ENCODE measurements around the gene LGR6. TPM values are rescaled to one million over a fixed set of nuclear protein-coding genes. Genes with fewer than 3 reads are reported as not detected.

Gene LGR6
- total RNA-seq, 1 experiment from 2014 or later, result not detected

DNA sequence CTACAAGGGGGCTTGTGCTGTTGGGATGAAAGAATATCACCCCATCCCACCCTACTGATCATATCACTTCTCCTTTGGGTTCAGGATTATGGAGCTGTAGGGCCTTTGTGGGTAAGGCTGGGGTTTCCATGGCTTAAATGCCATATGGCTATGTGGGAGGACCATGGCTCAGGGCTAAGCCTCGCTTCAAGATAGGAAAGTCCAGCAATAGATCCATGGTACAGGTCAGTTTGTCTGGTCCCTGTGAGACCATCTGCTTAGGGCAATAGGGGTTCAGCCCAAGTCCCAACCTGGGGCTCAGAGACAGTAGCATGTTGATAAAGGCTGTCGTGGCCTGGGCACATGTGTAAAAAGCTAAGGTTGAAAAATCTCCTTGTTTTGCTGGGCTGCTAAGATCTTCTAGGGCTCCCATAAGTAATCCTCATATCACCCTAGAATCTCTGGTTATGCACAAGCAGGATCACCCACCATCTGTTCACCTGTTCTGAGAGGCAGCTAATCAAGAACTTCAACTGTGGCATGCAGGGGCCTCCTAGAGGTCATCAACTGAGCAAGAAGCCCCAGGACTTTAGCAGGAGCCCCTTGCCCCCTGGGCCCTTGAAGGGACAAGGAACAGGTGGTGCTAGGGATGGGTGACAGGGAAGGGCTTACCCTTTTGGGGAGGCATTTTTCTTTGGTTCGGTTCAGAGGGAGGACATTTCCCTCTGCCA lies 81.6 kb downstream of the LGR6 start:
- in situ Hi-C loops (cut with HindIII; ENCODE audit: low sequenced_read_pairs), result no loop called here
- DNase-seq (ENCODE audit: low spot score), result no peak

DNA sequence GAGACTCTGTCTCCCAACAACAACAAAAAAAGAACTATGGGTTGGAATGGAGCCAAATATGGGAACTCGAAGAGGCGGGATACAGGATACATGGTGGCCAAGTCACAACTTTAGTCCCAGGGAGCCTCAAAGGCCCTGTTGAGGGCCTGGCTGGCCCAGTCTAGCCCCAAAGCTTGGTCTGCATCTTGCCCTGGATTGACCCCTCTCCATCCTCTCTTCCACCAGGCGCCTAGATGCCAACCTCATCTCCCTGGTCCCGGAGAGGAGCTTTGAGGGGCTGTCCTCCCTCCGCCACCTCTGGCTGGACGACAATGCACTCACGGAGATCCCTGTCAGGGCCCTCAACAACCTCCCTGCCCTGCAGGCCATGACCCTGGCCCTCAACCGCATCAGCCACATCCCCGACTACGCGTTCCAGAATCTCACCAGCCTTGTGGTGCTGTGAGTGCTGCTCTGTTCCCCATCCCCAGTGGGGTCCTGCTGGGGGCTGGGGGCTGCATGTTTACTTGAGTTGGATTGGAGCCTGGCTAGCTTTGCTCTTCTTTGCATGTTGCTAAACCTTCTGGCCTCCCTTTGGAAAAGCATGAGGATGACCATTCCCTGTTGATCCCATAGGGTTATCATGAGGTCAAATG lies 82.6 kb downstream of the LGR6 start:
- DNase-seq (ENCODE audit: low spot score), result no peak
- in situ Hi-C loops (cut with HindIII; ENCODE audit: low sequenced_read_pairs), result no loop called here

DNA sequence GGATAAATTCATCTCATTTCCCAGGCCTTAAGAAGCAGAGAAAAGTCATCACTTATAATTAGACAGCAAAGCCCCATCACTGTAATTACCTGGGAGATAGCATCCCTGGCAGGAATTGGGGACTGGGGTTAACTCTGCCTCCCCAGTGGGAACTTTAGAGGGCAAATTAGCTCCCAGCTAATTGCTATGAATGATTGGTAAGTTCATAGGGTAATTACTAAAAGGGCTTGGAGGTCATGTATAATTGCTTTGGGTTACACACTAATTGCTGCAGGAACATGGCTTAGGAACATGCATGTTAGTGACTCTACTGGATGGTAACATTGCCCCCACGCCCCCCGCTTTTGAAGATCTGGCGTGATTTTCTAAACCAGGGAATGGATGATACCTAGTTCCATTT lies 83.3 kb downstream of the LGR6 start:
- DNase-seq (ENCODE audit: low spot score), result no peak
- in situ Hi-C loops (cut with HindIII; ENCODE audit: low sequenced_read_pairs), result no loop called here

DNA sequence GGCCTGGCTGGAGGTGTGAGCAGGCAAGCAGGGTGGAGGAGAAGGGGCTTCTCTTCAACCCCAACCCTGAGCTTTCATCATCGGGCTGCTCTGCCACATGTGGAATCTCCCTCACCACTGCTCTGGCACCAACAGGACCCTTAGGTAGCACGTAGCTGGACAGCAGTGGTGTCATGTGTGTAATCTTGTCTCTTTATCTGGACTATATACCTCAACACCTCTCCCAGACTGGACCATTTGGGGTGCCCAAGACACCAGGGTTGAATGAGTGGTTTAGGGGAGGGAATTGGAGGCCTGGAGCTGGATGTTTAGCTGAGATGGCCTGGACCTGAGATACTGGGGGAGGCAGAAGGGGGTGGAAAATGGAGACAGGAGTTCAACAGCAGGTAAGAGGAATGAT lies 85.2 kb downstream of the LGR6 start:
- DNase-seq (ENCODE audit: low spot score), result no peak
- in situ Hi-C loops (cut with HindIII; ENCODE audit: low sequenced_read_pairs), result no loop called here

DNA sequence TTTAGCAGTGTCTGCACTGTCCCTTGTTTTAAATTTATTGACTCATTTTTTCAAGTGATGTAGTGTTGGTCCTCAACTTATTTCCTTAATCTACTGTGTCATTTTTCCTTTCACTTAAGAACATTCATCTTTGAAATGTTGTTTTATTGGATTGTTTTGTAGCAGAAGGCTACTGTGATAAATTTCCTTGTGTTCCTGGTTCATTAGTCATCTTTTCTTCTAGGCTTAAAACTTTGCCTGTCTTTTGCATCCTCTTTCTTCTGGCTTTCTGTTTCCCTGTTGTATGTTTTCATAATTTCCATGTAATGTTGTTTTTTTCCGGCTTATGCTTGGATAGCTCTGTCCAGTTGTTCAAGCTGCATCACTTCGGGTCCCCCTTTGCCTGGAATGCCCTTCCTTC lies 86.2 kb downstream of the LGR6 start:
- no peak for DNase-seq (ENCODE audit: low spot score)
- in situ Hi-C loops (cut with HindIII; ENCODE audit: low sequenced_read_pairs), result no loop called here

GRCh38 chr1:202280595-202280994 lies 87.0 kb downstream of the LGR6 start:
- DNase-seq (ENCODE audit: low spot score), result no peak
- in situ Hi-C loops (cut with HindIII; ENCODE audit: low sequenced_read_pairs), result no loop called here

GRCh38 chr1:202281316-202282024 lies 87.9 kb downstream of the LGR6 start:
- in situ Hi-C loops (cut with HindIII; ENCODE audit: low sequenced_read_pairs), result no loop called here
- no peak for DNase-seq (ENCODE audit: low spot score)

GRCh38 chr1:202282025-202282371 lies 88.4 kb downstream of the LGR6 start:
- DNase-seq (ENCODE audit: low spot score), result no peak
- in situ Hi-C loops (cut with HindIII; ENCODE audit: low sequenced_read_pairs), result no loop called here

DNA sequence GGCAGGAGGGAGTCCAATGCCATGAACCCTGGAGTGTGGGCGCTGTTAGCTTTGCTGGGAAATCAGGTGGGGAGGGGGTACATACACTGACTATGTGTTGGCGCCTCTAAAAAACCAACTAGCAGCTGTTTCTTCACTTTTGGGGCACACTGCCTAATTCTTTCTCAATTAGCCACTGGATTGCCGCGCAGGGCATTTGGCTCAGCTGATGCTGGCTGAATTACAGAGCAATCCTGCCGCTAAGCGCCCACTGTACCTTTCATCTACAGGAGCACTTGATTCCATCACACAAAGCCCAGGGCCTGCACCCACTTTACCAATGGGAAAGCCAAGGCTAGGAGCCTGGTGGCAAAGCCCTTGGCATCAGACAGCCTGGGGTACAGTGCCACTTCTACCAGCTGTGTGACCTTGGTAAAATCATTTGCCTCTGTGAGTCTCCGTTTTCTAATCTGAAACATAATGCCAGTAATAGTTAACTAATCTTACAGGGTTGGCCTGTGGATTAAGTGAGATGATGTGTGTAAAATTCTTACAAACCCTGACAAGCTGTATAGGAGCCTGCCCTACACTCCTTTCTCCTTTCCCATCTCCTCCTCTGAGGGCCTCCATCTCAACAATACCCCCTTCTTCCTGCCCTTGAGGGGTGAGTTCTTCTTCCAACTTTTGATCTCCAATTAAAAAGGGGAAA lies 89.1 kb downstream of the LGR6 start:
- no peak for DNase-seq (ENCODE audit: low spot score)
- in situ Hi-C loops (cut with HindIII; ENCODE audit: low sequenced_read_pairs), result no loop called here

- no peak for DNase-seq (ENCODE audit: low spot score)
- in situ Hi-C loops (cut with HindIII; ENCODE audit: low sequenced_read_pairs), result no loop called here
Measured at GRCh38 chr1:202283379-202283844, 89.8 kb downstream of the LGR6 start.

- DNase-seq (ENCODE audit: low spot score), result no peak
- in situ Hi-C loops (cut with HindIII; ENCODE audit: low sequenced_read_pairs), result no loop called here
Measured at GRCh38 chr1:202283991-202284390, 90.4 kb downstream of the LGR6 start.

- in situ Hi-C loops (cut with HindIII; ENCODE audit: low sequenced_read_pairs), result no loop called here
- DNase-seq (ENCODE audit: low spot score), result no peak
Measured at GRCh38 chr1:202285908-202286307, 92.3 kb downstream of the LGR6 start.

DNA sequence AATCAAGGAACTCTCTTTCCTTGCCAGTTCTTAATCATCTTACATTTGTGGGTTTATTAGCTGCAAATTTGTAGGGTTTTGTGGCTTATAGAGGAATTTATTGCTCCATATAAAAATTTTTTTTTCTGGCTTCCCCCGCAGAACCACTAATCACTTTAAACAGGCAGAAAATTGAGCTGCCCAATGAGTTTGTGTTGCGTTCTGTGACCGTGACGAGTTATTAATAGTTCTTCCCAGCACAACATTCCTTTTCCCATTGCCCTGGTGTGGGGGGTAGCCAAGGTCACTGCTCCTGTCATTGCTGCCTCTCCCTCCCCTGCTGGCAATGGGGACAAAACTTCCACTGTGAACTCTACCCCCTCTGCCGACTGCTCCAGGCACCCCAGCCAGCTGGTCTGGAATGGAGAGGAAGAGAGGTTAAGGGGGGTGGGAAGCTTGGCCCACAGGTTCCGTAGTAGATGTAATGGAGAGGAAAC lies 93.1 kb downstream of the LGR6 start:
- in situ Hi-C loops (cut with HindIII; ENCODE audit: low sequenced_read_pairs), result no loop called here
- no peak for DNase-seq (ENCODE audit: low spot score)

DNA sequence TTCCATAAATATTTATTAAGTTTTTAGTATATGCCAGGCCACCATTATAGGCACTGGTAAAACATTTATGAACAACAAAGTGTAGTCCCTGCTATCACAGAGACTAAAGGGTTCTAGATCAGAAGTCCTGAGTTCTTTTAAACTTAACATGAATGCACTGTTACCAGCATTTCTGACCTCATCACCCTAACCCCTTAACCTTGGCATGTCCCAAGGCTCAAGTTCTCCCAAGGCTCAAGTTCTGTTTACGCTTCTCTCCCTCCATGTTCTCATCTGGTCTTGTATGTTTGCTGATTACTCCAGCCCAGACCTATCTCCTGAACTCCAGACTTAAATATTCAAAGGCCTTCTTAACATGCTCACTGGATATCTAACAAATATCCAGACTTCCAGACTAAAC lies 93.6 kb downstream of the LGR6 start:
- in situ Hi-C loops (cut with HindIII; ENCODE audit: low sequenced_read_pairs), result no loop called here
- DNase-seq (ENCODE audit: low spot score), result no peak

GRCh38 chr1:202288177-202288576 lies 94.6 kb downstream of the LGR6 start:
- no peak for DNase-seq (ENCODE audit: low spot score)
- in situ Hi-C loops (cut with HindIII; ENCODE audit: low sequenced_read_pairs), result no loop called here

DNA sequence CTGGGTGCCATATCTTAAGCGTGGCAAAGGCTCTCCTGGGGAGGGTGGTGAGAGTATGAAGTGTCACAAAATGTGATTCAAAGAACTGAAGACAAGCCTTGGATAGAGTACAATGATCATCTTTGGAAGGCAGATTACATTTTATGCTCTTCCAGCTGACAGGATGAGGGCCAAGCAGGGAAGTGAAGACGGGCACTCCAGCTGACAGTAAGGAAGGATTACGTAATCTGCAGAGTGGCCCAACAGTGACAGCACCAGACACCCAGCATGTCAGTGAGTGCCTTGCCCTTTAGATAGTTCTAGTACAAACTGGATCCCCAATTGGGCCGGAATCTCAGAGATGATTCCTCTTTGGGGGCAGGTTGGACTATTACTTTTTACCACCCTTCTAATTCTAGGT lies 95.4 kb downstream of the LGR6 start:
- in situ Hi-C loops (cut with HindIII; ENCODE audit: low sequenced_read_pairs), result no loop called here
- DNase-seq (ENCODE audit: low spot score), result no peak

DNA sequence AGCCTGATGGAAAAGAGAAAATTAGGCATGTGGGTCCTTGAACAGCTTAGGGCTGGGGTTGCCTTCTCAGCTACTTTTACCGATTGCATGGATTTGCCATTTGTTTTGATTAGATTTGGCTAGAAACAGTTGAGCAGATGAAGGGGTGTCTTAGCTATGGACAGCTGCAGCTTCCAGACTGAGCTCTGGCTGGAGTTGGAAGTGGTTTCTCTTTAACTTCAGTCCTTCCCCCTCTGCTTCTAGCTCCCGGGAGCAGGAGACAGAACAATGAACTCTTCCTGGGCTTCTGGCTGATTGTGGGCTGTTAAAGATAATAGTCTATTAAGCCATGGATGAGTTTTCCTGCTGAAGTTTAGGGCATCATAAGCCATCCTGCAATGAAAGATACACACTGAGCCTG lies 97.4 kb downstream of the LGR6 start:
- no peak for DNase-seq (ENCODE audit: low spot score)
- in situ Hi-C loops (cut with HindIII; ENCODE audit: low sequenced_read_pairs), result no loop called here

DNA sequence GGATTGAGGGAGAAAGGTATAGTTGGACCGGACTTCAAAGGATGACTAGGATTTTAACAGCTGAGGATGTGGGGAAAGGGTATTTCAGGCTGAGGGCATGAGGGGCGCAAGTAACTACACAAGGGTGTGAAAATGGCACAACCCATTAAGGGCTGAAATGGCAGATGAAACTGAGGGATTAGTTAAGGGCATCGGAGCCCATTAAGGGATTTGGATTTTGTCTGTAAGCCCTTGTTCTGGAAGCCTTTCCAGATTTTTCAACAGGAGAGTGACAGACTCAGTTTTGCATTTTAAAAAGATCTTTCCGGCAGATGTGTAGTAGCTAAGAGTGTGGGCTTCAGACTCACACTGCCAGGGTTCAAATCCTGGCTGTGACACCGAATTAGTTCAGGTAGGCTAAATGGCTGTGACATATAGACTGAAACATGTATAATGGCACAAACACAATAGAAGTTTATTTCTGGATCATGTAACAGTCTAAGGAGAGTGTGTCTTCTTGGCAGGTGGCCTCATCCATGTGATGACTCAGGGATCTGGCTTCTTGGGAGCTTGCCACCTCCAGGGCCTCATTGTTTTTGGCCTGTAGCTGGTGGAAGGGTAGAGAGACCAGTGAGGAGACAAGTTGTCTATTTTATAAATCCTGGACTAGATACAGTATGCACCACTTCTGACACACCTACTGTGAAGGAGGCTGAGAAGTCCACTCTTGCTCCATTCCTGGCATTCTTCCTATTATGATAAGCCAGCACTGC lies 98.5 kb downstream of the LGR6 start:
- DNase-seq (ENCODE audit: low spot score), result no peak
- in situ Hi-C loops (cut with HindIII; ENCODE audit: low sequenced_read_pairs), result no loop called here

GRCh38 chr1:202292773-202293172 lies 99.2 kb downstream of the LGR6 start:
- no peak for DNase-seq (ENCODE audit: low spot score)
- in situ Hi-C loops (cut with HindIII; ENCODE audit: low sequenced_read_pairs), result no loop called here

All from G401 (cell line).